ENCODE measurements around the gene TMEM131. TPM values are rescaled to one million over a fixed set of nuclear protein-coding genes. Genes with fewer than 3 reads are reported as not detected.

Gene TMEM131
- total RNA-seq, 1 donor from 2014 or later: 52.9 TPM

DNA sequence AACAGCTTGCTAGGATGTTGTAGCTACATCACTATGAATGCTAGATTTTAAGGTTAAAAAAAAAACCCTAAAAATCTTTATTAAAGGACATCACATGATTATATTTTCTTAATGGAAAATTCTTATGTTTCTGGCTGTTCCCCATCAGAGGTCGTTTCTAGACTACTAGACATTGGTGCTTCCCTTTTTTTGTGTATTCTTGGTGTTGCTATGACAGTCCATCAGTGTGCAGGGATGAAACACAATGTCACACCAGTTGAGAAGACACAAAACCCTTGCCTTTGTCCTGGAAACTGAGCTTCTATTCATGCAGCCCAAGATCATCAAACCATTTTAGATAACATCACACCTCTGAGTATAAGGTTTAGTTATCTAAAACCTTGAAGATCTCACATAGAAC is 19.9 kb upstream of the TMEM131 start:
- Mint-ChIP-seq H3K9me3 (peaks cover under 1% of the 10 kb centered on the region), H3K4me3 (no peak overlapping the region), H3K36me3 (no peaks in the 10 kb centered on the region), H3K27ac (no peak overlapping the region), H3K4me1 (no peaks in the 10 kb centered on the region), H3K27me3 (ENCODE audit: low read depth) (no peaks in the 10 kb centered on the region)
- TF ChIP-seq, protein P1, sequence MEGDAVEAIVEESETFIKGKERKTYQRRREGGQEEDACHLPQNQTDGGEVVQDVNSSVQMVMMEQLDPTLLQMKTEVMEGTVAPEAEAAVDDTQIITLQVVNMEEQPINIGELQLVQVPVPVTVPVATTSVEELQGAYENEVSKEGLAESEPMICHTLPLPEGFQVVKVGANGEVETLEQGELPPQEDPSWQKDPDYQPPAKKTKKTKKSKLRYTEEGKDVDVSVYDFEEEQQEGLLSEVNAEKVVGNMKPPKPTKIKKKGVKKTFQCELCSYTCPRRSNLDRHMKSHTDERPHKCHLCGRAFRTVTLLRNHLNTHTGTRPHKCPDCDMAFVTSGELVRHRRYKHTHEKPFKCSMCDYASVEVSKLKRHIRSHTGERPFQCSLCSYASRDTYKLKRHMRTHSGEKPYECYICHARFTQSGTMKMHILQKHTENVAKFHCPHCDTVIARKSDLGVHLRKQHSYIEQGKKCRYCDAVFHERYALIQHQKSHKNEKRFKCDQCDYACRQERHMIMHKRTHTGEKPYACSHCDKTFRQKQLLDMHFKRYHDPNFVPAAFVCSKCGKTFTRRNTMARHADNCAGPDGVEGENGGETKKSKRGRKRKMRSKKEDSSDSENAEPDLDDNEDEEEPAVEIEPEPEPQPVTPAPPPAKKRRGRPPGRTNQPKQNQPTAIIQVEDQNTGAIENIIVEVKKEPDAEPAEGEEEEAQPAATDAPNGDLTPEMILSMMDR (IDR thresholded peaks at IDR 0.05; ENCODE audit: unreplicated experiment): no peak
- DNase-seq (ENCODE audit: low spot score in 2 of 2, unreplicated experiment in 2 of 2): no peak

GRCh38 chr2:98014379-98014778 is 18.6 kb upstream of the TMEM131 start:
- no peak overlapping the region for H3K27ac Mint-ChIP-seq
- no peaks in the 10 kb centered on the region for H3K9me3 Mint-ChIP-seq
- H3K4me1 Mint-ChIP-seq: peaks cover 3% of the 10 kb centered on the region
- H3K27me3 Mint-ChIP-seq (ENCODE audit: low read depth): no peaks in the 10 kb centered on the region
- peak in 1 of 2 experiments; percentile 9 for DNase-seq (ENCODE audit: low spot score in 2 of 2, unreplicated experiment in 2 of 2)
- no peaks in the 10 kb centered on the region for H3K36me3 Mint-ChIP-seq
- no peak overlapping the region for H3K4me3 Mint-ChIP-seq
- TF ChIP-seq, protein P1 (IDR thresholded peaks at IDR 0.05; ENCODE audit: unreplicated experiment): no peak

DNA sequence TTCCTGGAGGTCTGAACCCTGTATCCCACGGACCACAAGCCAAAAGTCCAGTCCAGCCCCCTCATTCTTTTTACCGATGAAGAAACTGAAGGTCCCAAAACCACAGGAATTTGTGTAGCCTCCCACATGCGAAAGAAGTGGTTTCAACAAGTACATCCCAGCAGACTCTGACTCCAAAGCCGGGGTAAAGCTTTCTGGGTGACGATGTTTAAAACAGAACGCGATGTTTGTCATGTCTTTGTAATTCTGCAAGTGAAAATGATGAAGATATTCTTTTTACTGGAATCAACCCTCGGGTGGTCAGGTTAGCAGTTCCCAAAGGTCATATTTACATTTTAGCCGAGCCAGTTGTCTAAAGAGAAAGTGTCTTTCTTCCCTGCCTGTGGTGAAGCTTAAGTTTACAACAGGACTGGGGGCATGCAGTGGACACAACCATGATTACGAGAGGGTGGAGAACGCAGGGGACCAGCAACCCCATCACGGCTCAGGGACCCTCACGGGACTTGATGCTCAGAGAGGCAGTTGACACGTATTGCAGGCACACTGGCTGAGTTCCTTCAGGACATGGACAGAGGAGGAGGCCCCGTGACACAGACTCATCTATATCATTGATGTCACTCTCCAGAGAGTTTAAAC is 17.8 kb upstream of the TMEM131 start:
- peaks cover 3% of the 10 kb centered on the region for H3K4me1 Mint-ChIP-seq

DNA sequence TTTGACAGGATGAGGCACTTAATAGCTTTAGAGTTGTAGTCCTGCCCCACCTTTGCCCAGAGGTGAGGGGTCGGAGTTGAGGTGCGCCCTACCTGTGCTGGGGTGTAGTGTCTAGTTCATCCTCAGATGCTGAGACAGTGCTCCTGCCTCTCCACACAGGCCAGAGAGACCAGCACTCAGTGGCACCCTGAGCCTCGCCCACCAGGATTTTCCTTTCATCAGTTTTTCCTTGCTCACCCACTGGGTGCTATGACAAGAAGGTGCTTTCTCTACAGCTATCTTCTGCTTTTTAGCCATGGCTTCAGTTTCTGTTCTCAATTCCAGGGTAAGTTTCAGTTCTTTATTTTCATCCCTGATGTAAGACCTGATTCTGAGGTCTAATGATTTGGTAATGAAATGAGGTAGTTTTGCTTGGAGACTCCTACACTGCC is 16.8 kb upstream of the TMEM131 start:
- peak in 1 of 2 experiments; percentile 22 for DNase-seq (ENCODE audit: low spot score in 2 of 2, unreplicated experiment in 2 of 2)
- no peak overlapping the region for H3K4me3 Mint-ChIP-seq
- no peak overlapping the region for H3K27ac Mint-ChIP-seq
- TF ChIP-seq, protein P1 (IDR thresholded peaks at IDR 0.05; ENCODE audit: unreplicated experiment): no peak
- H3K9me3 Mint-ChIP-seq: no peaks in the 10 kb centered on the region
- H3K36me3 Mint-ChIP-seq: no peaks in the 10 kb centered on the region
- H3K4me1 Mint-ChIP-seq: peaks cover 3% of the 10 kb centered on the region
- no peaks in the 10 kb centered on the region for H3K27me3 Mint-ChIP-seq (ENCODE audit: low read depth)

More for the DNA sequence above, 17.8 kb upstream of the TMEM131 start:
- H3K4me3 Mint-ChIP-seq: no peak overlapping the region
- TF ChIP-seq, protein P1 (IDR thresholded peaks at IDR 0.05; ENCODE audit: unreplicated experiment): no peak
- DNase-seq (ENCODE audit: low spot score in 2 of 2, unreplicated experiment in 2 of 2): peak in 1 of 2 experiments; percentile 9
- H3K27me3 Mint-ChIP-seq (ENCODE audit: low read depth): no peaks in the 10 kb centered on the region
- no peak overlapping the region for H3K27ac Mint-ChIP-seq
- H3K9me3 Mint-ChIP-seq: no peaks in the 10 kb centered on the region
- H3K36me3 Mint-ChIP-seq: no peaks in the 10 kb centered on the region

DNA sequence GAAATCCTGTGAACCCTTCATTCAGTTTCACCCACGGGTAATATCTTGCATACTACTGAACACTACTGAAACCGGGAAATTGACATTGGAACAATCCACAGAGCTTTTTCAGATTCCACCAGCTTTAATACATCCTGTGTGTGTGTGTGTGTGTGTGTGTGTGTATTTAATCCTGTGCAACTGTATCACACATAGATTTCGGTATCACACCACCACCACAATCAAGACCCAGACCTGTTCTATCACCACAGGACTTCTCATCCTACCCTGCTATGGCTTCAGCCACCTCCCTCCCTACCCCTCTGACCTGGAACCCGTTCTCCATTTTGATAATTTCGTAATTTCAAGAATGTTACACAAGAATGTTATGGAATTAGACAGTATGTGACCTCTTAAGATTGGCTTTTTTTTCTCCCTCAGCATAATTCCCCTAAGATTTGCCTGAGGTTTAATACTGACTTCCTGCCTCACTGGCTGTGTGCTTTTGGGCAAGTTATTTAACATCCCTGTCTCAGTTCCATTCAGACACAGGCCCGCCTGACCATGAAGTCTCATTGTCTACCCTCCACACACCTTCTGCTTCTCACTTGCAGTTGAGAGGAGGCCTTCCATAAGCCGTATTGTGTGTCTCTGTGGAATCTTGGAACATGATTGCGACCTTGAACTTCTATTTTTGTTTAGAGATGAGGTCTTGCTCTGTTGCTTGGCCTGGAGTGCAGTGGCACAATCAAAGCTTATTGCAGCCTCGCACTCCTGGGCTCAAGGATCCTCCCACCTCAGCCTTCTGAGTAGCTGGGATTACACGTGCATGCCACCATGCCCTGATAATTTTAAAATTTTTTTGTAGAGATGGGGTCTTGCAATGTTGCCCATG is 14.4 kb upstream of the TMEM131 start:
- Mint-ChIP-seq H3K9me3 (no peaks in the 10 kb centered on the region), H3K4me3 (no peak overlapping the region), H3K36me3 (no peaks in the 10 kb centered on the region), H3K27ac (no peak overlapping the region), H3K4me1 (peaks cover 3% of the 10 kb centered on the region), H3K27me3 (ENCODE audit: low read depth) (no peaks in the 10 kb centered on the region)
- no peak for DNase-seq (ENCODE audit: low spot score in 2 of 2, unreplicated experiment in 2 of 2)
- TF ChIP-seq, protein P1 (IDR thresholded peaks at IDR 0.05; ENCODE audit: unreplicated experiment): no peak

All from mesothelial cell of epicardium (in vitro differentiated cells).